HCT116 (cell line): ENCODE measurements around the gene CLIP2. TPM values are rescaled to one million over a fixed set of nuclear protein-coding genes. Genes with fewer than 3 reads are reported as not detected.

Experiments used
- ATAC-seq: fragments of 200-7000 bp; cut with Tn5 transposase; 2 replicates; pipeline ENCODE4 v1.9.1; 2020; ENCODE audit warnings: mild to moderate bottlenecking, moderate library complexity
- BruUV-seq: library from RNA; stranded (reverse); fragments of 400-500 nt; replicated peaks from 2 replicates; lab custom pipeline; 2021; lab: Mats Ljungman, UMichigan
- CTCF ChIA-PET: fragments of 300-600 bp; sonication (Branson Sonifier 250); formaldehyde crosslinking; loops from one replicate; lab custom pipeline; 2021; ENCODE audit warnings: antibody characterized with exemption; lab: Charles Lee
- POLR2A ChIA-PET: fragments of 300-600, 350-600 bp; sonication (Branson Sonifier 250); formaldehyde crosslinking; loops from one replicate; lab custom pipeline; 2021; ENCODE audit warnings: antibody characterized with exemption; lab: Charles Lee
- RAD21 ChIA-PET, 2 experiments: fragments of 300-600 bp; sonication (Branson Sonifier 250); formaldehyde crosslinking; loops; one replicate each; lab custom pipeline; 2023; ENCODE audit warnings: low total read pairs in 2 of 2; ENCODE audit not compliant: uncharacterized antibody in 2 of 2, unreplicated experiment in 2 of 2, low non-redundant PET in 1 of 2; lab: Charles Lee
- DNase-seq: peaks from one replicate; pipeline ENCODE4 v3.0.0-alpha.2; 2010; ENCODE audit warnings: low read depth, low spot score
- H2AFZ ChIP-seq: fragments of 200-600 bp; shearing (Covaris generic), sonication (generic); 2 replicates; pipeline ENCODE4 v1.6.1; 2017; ENCODE audit warnings: low read depth, mixed run types, mixed read lengths, antibody characterized with exemption, low read length; ENCODE audit not compliant: poor library complexity, severe bottlenecking
- H3K27ac ChIP-seq: 2 replicates; pipeline ENCODE4 v1.5.1; 2012; ENCODE audit warnings: low read depth, low read length
- H3K27me3 ChIP-seq: fragments of 200-600 bp; sonication (generic); 2 replicates; pipeline ENCODE4 v1.6.1; 2016; ENCODE audit warnings: mixed run types, low read length, mixed read lengths; ENCODE audit not compliant: insufficient read depth
- H3K36me3 ChIP-seq, 2 experiments: fragments of 200-500 bp in 1 of 2; fragments of 200-600 bp in 1 of 2; sonication (Bioruptor generic) in 1 of 2; sonication (generic) in 1 of 2; 2 replicates each; pipeline versions ENCODE4 v1.5.1 to v1.6.1; 2014 to 2016; ENCODE audit warnings: low read length in 2 of 2, inconsistent platforms in 1 of 2, mixed read lengths in 1 of 2, mixed run types in 1 of 2; ENCODE audit not compliant: insufficient read depth in 2 of 2, control insufficient read depth in 1 of 2
- H3K4me1 ChIP-seq, 2 experiments: fragments of 200-600 bp in 1 of 2; sonication (generic) in 1 of 2; 2 replicates each; pipeline versions ENCODE4 v1.5.1 to v1.6.1; 2012 to 2017; ENCODE audit warnings: low read length in 2 of 2, inconsistent platforms in 1 of 2, mild to moderate bottlenecking in 1 of 2, mixed read lengths in 1 of 2, mixed run types in 1 of 2, moderate library complexity in 1 of 2; ENCODE audit not compliant: insufficient read depth in 2 of 2, control insufficient read depth in 1 of 2
- H3K4me2 ChIP-seq: fragments of 200-600 bp; sonication (generic); 2 replicates; pipeline ENCODE4 v1.6.1; 2017; ENCODE audit warnings: mixed run types, low read length, mixed read lengths
- H3K4me3 ChIP-seq, 2 experiments: fragments of 200-600 bp in 1 of 2; sonication (generic) in 1 of 2; replicated peaks in 1 of 2; 2 replicates each; pipeline ENCODE4 v1.5.1; 2011 to 2016; ENCODE audit warnings: low read length in 2 of 2, control low read depth in 1 of 2, low read depth in 1 of 2, mild to moderate bottlenecking in 1 of 2, mixed read lengths in 1 of 2, mixed run types in 1 of 2
- H3K79me2 ChIP-seq: fragments of 200-600 bp; sonication (generic); 2 replicates; pipeline ENCODE4 v1.6.1; 2017; ENCODE audit warnings: mild to moderate bottlenecking, mixed run types, low read length, moderate library complexity, mixed read lengths; ENCODE audit not compliant: insufficient read depth
- H3K9ac ChIP-seq: fragments of 200-600 bp; sonication (generic); 2 replicates; pipeline ENCODE4 v1.6.1; 2016; ENCODE audit warnings: low read length, mixed read lengths
- H3K9me2 ChIP-seq: fragments of 200-600 bp; sonication (generic), shearing (Covaris generic); 2 replicates; pipeline ENCODE4 v1.6.1; 2017; ENCODE audit warnings: mixed run types, mild to moderate bottlenecking, moderate library complexity; ENCODE audit not compliant: insufficient read depth
- H3K9me3 ChIP-seq, 2 experiments: fragments of 200-500 bp in 1 of 2; fragments of 200-600 bp in 1 of 2; sonication (Bioruptor generic) in 1 of 2; sonication (generic) in 1 of 2; 2 replicates each; pipeline ENCODE4 v1.6.1; 2014 to 2017; ENCODE audit warnings: low read length in 2 of 2, mixed read lengths in 2 of 2, inconsistent platforms in 1 of 2, low read depth in 1 of 2, mild to moderate bottlenecking in 1 of 2, mixed run types in 1 of 2, moderate library complexity in 1 of 2; ENCODE audit not compliant: control insufficient read depth in 1 of 2, insufficient read depth in 1 of 2
- H4K20me1 ChIP-seq: fragments of 200-600 bp; sonication (generic), shearing (Covaris generic); 2 replicates; pipeline ENCODE4 v1.6.1; 2017; ENCODE audit warnings: mixed run types, mild to moderate bottlenecking, moderate library complexity; ENCODE audit not compliant: insufficient read depth
- CBX3 ChIP-seq: IDR thresholded peaks from 2 replicates; pipeline ENCODE4 v1.6.1; 2012; ENCODE audit warnings: low read depth
- CEBPB ChIP-seq: IDR thresholded peaks from 2 replicates; pipeline ENCODE4 v1.6.1; 2012; ENCODE audit warnings: low read depth
- CTCF ChIP-seq, 3 experiments: fragments of 200-600 bp in 1 of 3; sonication (generic) in 1 of 3; IDR thresholded peaks in 2 of 3; conservative IDR thresholded peaks in 1 of 3; 2 replicates each; pipeline ENCODE4 v1.5.1; 2012 to 2017; ENCODE audit warnings: low read depth in 2 of 3, low read length in 2 of 3, antibody characterized with exemption in 1 of 3, borderline replicate concordance in 1 of 3, control low read depth in 1 of 3, mild to moderate bottlenecking in 1 of 3, mixed read lengths in 1 of 3, mixed run types in 1 of 3, moderate library complexity in 1 of 3; ENCODE audit not compliant: insufficient read depth in 1 of 3
- ELF1 ChIP-seq: IDR thresholded peaks from 2 replicates; pipeline ENCODE4 v1.6.1; 2012; ENCODE audit warnings: low read depth, borderline replicate concordance
- EZH2phosphoT487 ChIP-seq: fragments of 200-600 bp; IDR thresholded peaks from 2 replicates; pipeline ENCODE4 v1.6.1; 2018; ENCODE audit warnings: antibody characterized with exemption, borderline replicate concordance
- FOSL1 ChIP-seq: IDR thresholded peaks from 2 replicates; pipeline ENCODE4 v1.6.1; 2012; ENCODE audit warnings: low read depth
- JUND ChIP-seq: IDR thresholded peaks from 2 replicates; pipeline ENCODE4 v1.6.1; 2012
- POLR2A ChIP-seq: IDR thresholded peaks from 2 replicates; pipeline ENCODE4 v1.7.0; 2011; ENCODE audit warnings: borderline replicate concordance; ENCODE audit not compliant: insufficient read depth, insufficient read length; ENCODE audit errors: extremely low read depth
- POLR2AphosphoS5 ChIP-seq: IDR thresholded peaks from 2 replicates; pipeline ENCODE4 v1.6.1; 2011; ENCODE audit warnings: mild to moderate bottlenecking, low read depth, low read length, moderate library complexity
- SIN3A ChIP-seq: IDR thresholded peaks from 2 replicates; pipeline ENCODE4 v1.6.1; 2012; ENCODE audit warnings: low read depth
- SP1 ChIP-seq: IDR thresholded peaks from 2 replicates; pipeline ENCODE4 v1.6.1; 2012; ENCODE audit warnings: low read depth
- YY1 ChIP-seq: IDR thresholded peaks from 2 replicates; pipeline ENCODE4 v1.6.1; 2011; ENCODE audit warnings: low read length, low read depth, moderate library complexity, mild to moderate bottlenecking; ENCODE audit not compliant: insufficient replicate concordance; ENCODE audit errors: extremely low read depth
- ZBTB33 ChIP-seq: IDR thresholded peaks from 2 replicates; pipeline ENCODE4 v1.6.1; 2011; ENCODE audit warnings: mild to moderate bottlenecking, low read length, moderate library complexity; ENCODE audit not compliant: insufficient replicate concordance; ENCODE audit errors: extremely low read depth
- ZNF274 ChIP-seq: fragments of 200-500 bp; sonication (Bioruptor generic); IDR thresholded peaks from 2 replicates; pipeline ENCODE4 v1.6.1; 2014; ENCODE audit warnings: mild to moderate bottlenecking, low read depth, low read length, inconsistent platforms
- intact Hi-C: fragments of 100-400 bp; cut with micrococcal nuclease; formaldehyde crosslinking; loops from 2 replicates; pipeline ENCODE4 v1.10.0; 2022
- total RNA-seq: library from RNA; stranded (reverse); gene quantifications from one replicate; pipeline ENCODE4 v1.2.1, GENCODE V29; 2021; ENCODE audit not compliant: unreplicated experiment

CLIP2 gene
- total RNA-seq, 1 experiment from 2014 or later: 40.1 TPM

GRCh38 chr7:74282748-74283459 lies 6.3 kb upstream of the CLIP2 start:
- Histone ChIP-seq H3K4me1 (peaks cover 31 to 58% of the 10 kb centered on the region in 2 experiments), H3K36me3 (no peaks in the 10 kb centered on the region), H3K79me2 (no peaks in the 10 kb centered on the region), H3K4me2 (no peak overlapping the region), H3K9me3 (no peaks in the 10 kb centered on the region), H3K9me2 (no peaks in the 10 kb centered on the region), H4K20me1 (no peaks in the 10 kb centered on the region), H2AFZ (no peak overlapping the region), H3K27ac (no peak overlapping the region), H3K9ac (no peak overlapping the region), H3K27me3 (no peaks in the 10 kb centered on the region), H3K4me3 (no peak overlapping the region)
- ChIA-PET CTCF (no interaction called here), POLR2A (no interaction called here), RAD21 (no interaction called here)
- DNase-seq: no peak
- intact Hi-C loops: no loop called here
- TF ChIP-seq POLR2AphosphoS5 (no peak), SP1 (no peak), EZH2phosphoT487 (no peak), POLR2A (no peak), CTCF (IDR thresholded peaks at IDR 0.05 in 2 of 3, conservative IDR thresholded peaks at IDR 0.05 in 1 of 3; ENCODE audit: borderline replicate concordance in 1 of 3, insufficient read depth in 1 of 3, low read depth in 2 of 3, low read length in 2 of 3) (no peak), JUND (no peak)
- BruUV-seq: no TSS peak
- ATAC-seq: no peak

- no peak for DNase-seq
- intact Hi-C loops: no loop called here
- H3K9ac ChIP-seq: no peak overlapping the region
- TF ChIP-seq SP1: no peak
- TF ChIP-seq FOSL1: no peak
- TF ChIP-seq CBX3: no peak
- no peak for TF ChIP-seq ELF1
- TF ChIP-seq EZH2phosphoT487: no peak
- TF ChIP-seq ZBTB33: no peak
- TF ChIP-seq SIN3A: no peak
- no peak for TF ChIP-seq ZNF274
- TF ChIP-seq YY1: no peak
- TF ChIP-seq CEBPB: no peak
- H3K27ac ChIP-seq: no peak overlapping the region
- no peak for ATAC-seq
- H4K20me1 ChIP-seq: no peaks in the 10 kb centered on the region
- no peaks in the 10 kb centered on the region for H3K9me3 ChIP-seq
- no peak overlapping the region for H3K4me2 ChIP-seq
- ChIA-PET CTCF (interaction anchor here (2.6 kb wide), 1 partner anchor 8 kb away, joined by 24 read pairs; no protein-coding TSS in a partner anchor), RAD21 (no interaction called here), POLR2A (no interaction called here)
- H3K79me2 ChIP-seq: no peaks in the 10 kb centered on the region
- H3K36me3 ChIP-seq: no peaks in the 10 kb centered on the region
- H3K9me2 ChIP-seq: no peaks in the 10 kb centered on the region
- peaks cover 35 to 59% of the 10 kb centered on the region in 2 experiments for H3K4me1 ChIP-seq
- no peak overlapping the region for H3K4me3 ChIP-seq
- no peaks in the 10 kb centered on the region for H3K27me3 ChIP-seq
- no TSS peak for BruUV-seq
- no peak overlapping the region for H2AFZ ChIP-seq
Measured at GRCh38 chr7:74283858-74284447, 5.3 kb upstream of the CLIP2 start.
